Placental epithelial cell (primary cell): ENCODE results near the gene OR2J1. TPM values are rescaled to one million over a fixed set of nuclear protein-coding genes. Genes with fewer than 3 reads are reported as not detected.

Source experiments
- total RNA-seq: library from RNA; depleted of rRNA; stranded (reverse); fragments of >200 nt; gene quantifications from 2 replicates; pipeline ENCODE4 v1.2.3, GENCODE V29; 2012

OR2J1 gene
- total RNA-seq: not detected in 2 replicates

DNA sequence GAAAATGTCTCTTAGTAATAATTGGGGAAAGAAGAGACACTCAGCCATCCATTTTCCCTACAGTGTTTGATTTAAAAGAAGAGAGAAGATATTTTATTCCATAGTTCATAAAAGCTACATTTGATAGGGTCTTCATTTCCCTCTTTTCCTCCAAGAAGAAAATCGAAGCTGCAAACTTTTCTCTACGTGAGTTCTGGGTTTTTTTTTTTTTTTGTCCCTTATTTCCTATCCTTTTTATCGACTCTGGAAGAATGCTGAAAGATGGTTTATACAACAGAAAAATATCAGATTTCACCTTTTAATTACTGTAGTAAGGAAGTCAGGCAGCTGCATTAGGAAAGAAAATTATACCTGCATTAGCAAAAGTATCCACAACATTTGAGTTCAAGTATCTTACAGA, at the start of gene OR2J1:
Gene OR2J1 (plus strand): TSS at position 301 of the 400 bp plus-strand sequence. CDS start 1,453 bp downstream, outside the sequence.

DNA sequence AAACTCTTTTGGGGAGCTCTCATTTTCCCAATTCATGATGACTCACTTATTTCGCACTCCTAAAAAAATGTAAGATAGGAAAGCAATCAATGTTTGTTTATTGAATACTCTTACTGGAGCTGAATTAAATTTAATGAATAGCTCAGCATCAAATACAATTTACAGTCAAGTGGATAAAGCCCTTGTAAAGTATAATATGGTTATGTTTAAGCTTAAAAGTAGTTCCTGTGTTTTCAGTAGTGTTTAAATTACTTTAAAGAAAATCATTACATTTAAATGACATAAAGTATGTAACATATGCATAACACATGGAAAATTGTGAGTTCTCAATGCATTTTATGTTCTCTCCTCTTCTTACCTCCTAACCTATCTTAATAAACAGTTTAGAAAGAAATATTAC, 12.1 kb upstream of the OR2J1 start, which contains the start of gene OR2B3:
Gene OR2B3 (minus strand): TSS at position 101 of the 400 bp plus-strand sequence. CDS start 65 bp downstream, at position 36.

DNA sequence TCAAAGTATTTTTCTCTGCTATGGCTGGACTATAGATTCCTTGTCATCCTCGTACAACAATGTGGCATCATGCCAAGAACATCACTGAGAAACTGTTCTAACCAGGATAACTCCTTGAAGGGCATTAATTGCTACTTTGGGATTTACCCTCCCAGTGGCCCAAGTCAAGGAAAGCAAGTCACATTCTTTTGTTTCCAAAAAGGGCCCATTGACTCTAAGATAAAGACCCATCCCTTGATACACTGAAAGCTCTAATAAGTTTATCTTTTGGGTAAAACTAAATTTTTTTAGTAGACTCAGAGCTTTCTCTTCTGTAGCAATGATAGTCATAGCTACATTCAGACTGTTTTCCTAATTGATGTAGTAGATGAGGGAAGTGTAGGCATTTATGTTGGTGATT, 8.5 kb downstream of the OR2J1 start, which contains the start of gene OR2J3:
Gene OR2J3 (plus strand): TSS at position 301 of the 400 bp plus-strand sequence. CDS start 3,833 bp downstream, outside the sequence.

Other genes with a start within 250 kb of the OR2J1 start
- gene TRIM27, start 175.5 kb upstream of the OR2J1 start, total RNA-seq: 52.8 and 61.6 TPM in 2 replicates
- gene ZNF311, start 94.2 kb upstream of the OR2J1 start, total RNA-seq: 1.6 and 2.4 TPM in 2 replicates
- gene OR2W1, start 54.3 kb upstream of the OR2J1 start, total RNA-seq: not detected in 2 replicates
- not detected in 2 replicates for gene OR2B3, start 12.2 kb upstream of the OR2J1 start, total RNA-seq
- gene OR2J3, start 8.6 kb downstream of the OR2J1 start, total RNA-seq: not detected in 2 replicates
- not detected in 2 replicates for gene OR2J2, start 71.4 kb downstream of the OR2J1 start, total RNA-seq
- not detected in 2 replicates for gene OR14J1, start 202.2 kb downstream of the OR2J1 start, total RNA-seq